K562 (cell line): ENCODE results near the gene CACNG7. TPM values are rescaled to one million over a fixed set of nuclear protein-coding genes. Genes with fewer than 3 reads are reported as not detected.

Experiments used
- ATF7 ChIP-seq: fragments of 450-650 bp; IDR thresholded peaks from 2 replicates; pipeline ENCODE4 v1.7.1; 2014; ENCODE audit warnings: mild to moderate bottlenecking, moderate library complexity
- CBX2 ChIP-seq: fragments of 200-600 bp; sonication (generic); IDR thresholded peaks from one replicate; pipeline ENCODE4 v1.6.1; 2012; ENCODE audit warnings: mild to moderate bottlenecking, low read length, inconsistent platforms; ENCODE audit not compliant: insufficient read depth, poor library complexity, severe bottlenecking
- CC2D1A ChIP-seq: fragments of 450-650 bp; IDR thresholded peaks from 2 replicates; pipeline ENCODE4 v1.6.1; 2017; ENCODE audit warnings: mild to moderate bottlenecking
- CREM ChIP-seq: IDR thresholded peaks from 2 replicates; pipeline ENCODE4 v1.6.1; 2014; ENCODE audit warnings: antibody characterized with exemption, low read depth
- EZH2 ChIP-seq: IDR thresholded peaks from 2 replicates; pipeline ENCODE4 v1.6.1; 2012; ENCODE audit warnings: low read depth, mild to moderate bottlenecking, inconsistent platforms, low read length, borderline replicate concordance
- JUN ChIP-seq, 2 experiments: sonication (generic) in 1 of 2; formaldehyde crosslinking in 1 of 2; IDR thresholded peaks; 2 replicates each; pipeline versions ENCODE4 v1.6.1 to v1.8.0; 2012 to 2022; ENCODE audit warnings: borderline replicate concordance in 2 of 2, mild to moderate bottlenecking in 2 of 2, improper control_type of control experiment in 1 of 2, low read depth in 1 of 2, low read length in 1 of 2, missing genetic modification reagents in 1 of 2
- MEF2D ChIP-seq: conservative IDR thresholded peaks from 2 replicates; pipeline ENCODE4 v1.6.1; 2016; ENCODE audit warnings: low read depth, missing genetic modification characterization, missing compliant biosample characterization
- NCOA6 ChIP-seq: fragments of 450-650 bp; IDR thresholded peaks from 2 replicates; pipeline ENCODE4 v1.6.1; 2017; ENCODE audit warnings: mild to moderate bottlenecking
- NELFE ChIP-seq: IDR thresholded peaks from 2 replicates; pipeline ENCODE4 v1.6.1; 2011; ENCODE audit warnings: mild to moderate bottlenecking; ENCODE audit not compliant: insufficient read depth, insufficient read length
- NFE2 ChIP-seq: IDR thresholded peaks from 2 replicates; pipeline ENCODE4 v1.6.1; 2014; ENCODE audit warnings: antibody characterized with exemption, low read depth
- PHTF2 ChIP-seq: fragments of 250-450 bp; sonication (Bioruptor Pico); IDR thresholded peaks from 2 replicates; pipeline ENCODE4 v1.5.0; 2021; ENCODE audit warnings: mild to moderate bottlenecking
- POLR2H ChIP-seq: IDR thresholded peaks from 2 replicates; pipeline ENCODE4 v1.6.1; 2016; ENCODE audit warnings: missing genetic modification characterization, low read depth, mild to moderate bottlenecking, control low read depth, missing compliant biosample characterization, moderate library complexity
- PRMT5 ChIP-seq: sonication (generic); formaldehyde crosslinking; IDR thresholded peaks from 2 replicates; pipeline ENCODE4 v1.5.0; 2020; ENCODE audit warnings: missing genetic modification reagents
- SAFB ChIP-seq: fragments of 200-400 bp; formaldehyde crosslinking; IDR thresholded peaks from 2 replicates; pipeline ENCODE4 v1.6.1; 2017; ENCODE audit warnings: low read depth, low read length, borderline replicate concordance
- SP1 ChIP-seq: sonication (generic); formaldehyde crosslinking; IDR thresholded peaks from 2 replicates; pipeline ENCODE4 v1.8.1; 2022; ENCODE audit warnings: mild to moderate bottlenecking, missing genetic modification reagents
- STAT5B ChIP-seq: fragments of 250-450 bp; sonication (Bioruptor Pico); IDR thresholded peaks from 2 replicates; pipeline ENCODE4 v1.8.0; 2021; ENCODE audit warnings: mild to moderate bottlenecking, inconsistent platforms
- TGIF2 ChIP-seq: sonication (generic); formaldehyde crosslinking; IDR thresholded peaks from 2 replicates; pipeline ENCODE4 v1.8.1; 2022; ENCODE audit warnings: mild to moderate bottlenecking, missing genetic modification reagents, moderate library complexity
- ZNF57 ChIP-seq: fragments of 450-650 bp; formaldehyde crosslinking; IDR thresholded peaks from 2 replicates; pipeline ENCODE4 v1.4.0; 2020; ENCODE audit warnings: mild to moderate bottlenecking, moderate library complexity
- ZNF668 ChIP-seq: fragments of 250-450 bp; sonication (Bioruptor Pico); IDR thresholded peaks from 2 replicates; pipeline ENCODE4 v1.8.0; 2022; ENCODE audit warnings: mild to moderate bottlenecking, inconsistent platforms
- ZNF707 ChIP-seq: fragments of 250-450 bp; sonication (Bioruptor Pico); conservative IDR thresholded peaks from 2 replicates; pipeline ENCODE4 v1.8.0; 2022; ENCODE audit warnings: inconsistent platforms, mild to moderate bottlenecking, moderate library complexity
- ZNF75A ChIP-seq: fragments of 450-650 bp; formaldehyde crosslinking; IDR thresholded peaks from 2 replicates; pipeline ENCODE4 v1.4.0; 2020; ENCODE audit warnings: mild to moderate bottlenecking
- polyA plus RNA-seq, 8 experiments: library from polyadenylated mRNA; depleted of rRNA in 4 of 8; stranded (reverse) in 5 of 8; unstranded in 3 of 8; fragments of >200 nt; fragmentation: Nextera tagmentation in 2 of 8; fragmentation: Illumina TruSeq in 1 of 8; extraction: Ambion mirVana in 2 of 8; extraction: Trizol in 1 of 8; gene quantifications; 2 replicates each; pipeline versions ENCODE4 v1.2.1 to v1.2.3, GENCODE V29; 2011 to 2014; ENCODE audit warnings: inconsistent platforms in 1 of 8, missing spikeins in 1 of 8
- total RNA-seq, 7 experiments: library from RNA; depleted of rRNA in 6 of 7; stranded (reverse); fragments of >200 nt in 6 of 7; fragmentation: Illumina TruSeq in 2 of 7; extraction: Trizol in 2 of 7; gene quantifications; 2 replicates each; pipeline versions ENCODE4 v1.2.1 to v1.2.3, GENCODE V29; 2011 to 2021; ENCODE audit warnings: low replicate concordance in 1 of 7
- TF ChIP-seq, protein P1 (sequence below): fragments of 250-450 bp; sonication (Bioruptor Pico); IDR thresholded peaks from 2 replicates; pipeline ENCODE4 v1.8.0; 2022; ENCODE audit warnings: inconsistent platforms, mild to moderate bottlenecking, moderate library complexity, borderline replicate concordance
- TF ChIP-seq, protein P2 (sequence below): fragments of 450-650 bp; IDR thresholded peaks from 2 replicates; pipeline ENCODE4 v1.6.1; 2017; ENCODE audit warnings: antibody characterized with exemption, mild to moderate bottlenecking
- TF ChIP-seq, protein P3 (sequence below): sonication (generic); formaldehyde crosslinking; IDR thresholded peaks from 2 replicates; pipeline ENCODE4 v1.9.0; 2022; ENCODE audit warnings: mild to moderate bottlenecking, missing genetic modification reagents

CACNG7 gene
- total and polyA plus RNA-seq, 9 of the 15 experiments (the other 6 are each of a cell fraction or from before 2014, with no cell fraction given): not detected

DNA sequence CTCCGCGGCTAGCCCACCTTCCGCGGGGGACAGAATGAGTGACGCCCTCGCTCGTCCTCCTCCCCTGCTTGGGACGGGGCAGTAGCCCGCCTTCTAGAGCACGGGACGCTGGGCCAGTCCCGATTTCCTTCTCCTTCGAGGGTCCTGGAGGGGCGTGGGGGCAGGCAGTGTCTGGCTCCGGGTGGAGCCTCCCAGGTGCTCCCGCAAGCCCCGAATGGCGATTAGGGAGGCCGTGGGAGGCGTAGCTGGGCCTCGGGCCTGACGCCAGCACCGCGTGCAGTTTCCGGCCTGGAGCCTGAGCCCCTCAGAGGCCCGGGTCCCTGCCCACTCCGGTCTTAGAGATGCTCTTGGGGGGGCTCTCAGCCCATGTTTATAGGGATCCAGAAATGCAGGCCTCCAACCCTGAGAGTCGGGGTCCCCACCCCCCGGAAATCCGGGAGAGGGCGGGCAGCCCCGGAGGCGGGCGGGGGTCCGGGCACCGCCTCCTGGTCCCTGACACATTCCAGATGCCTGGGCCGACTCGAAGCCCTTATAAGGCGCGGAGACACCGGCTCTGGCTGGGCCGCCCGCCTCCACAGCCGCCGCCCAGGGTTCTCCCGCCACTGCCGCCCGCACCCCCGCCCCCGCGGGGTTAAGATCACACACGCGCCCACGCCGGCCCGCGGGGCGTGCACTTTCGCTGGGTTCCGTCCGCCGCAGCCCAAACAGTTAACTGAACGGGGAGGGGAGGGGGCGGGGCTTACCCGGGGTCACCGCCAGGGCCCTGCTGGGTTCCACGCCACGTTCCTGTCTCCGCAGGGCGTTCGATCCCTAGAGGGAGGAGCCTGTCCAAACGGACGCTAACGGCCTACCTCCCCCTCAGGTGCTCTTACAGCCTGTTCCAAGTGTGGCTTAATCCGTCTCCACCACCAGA, 39.9 kb upstream of the CACNG7 start (continued):
- TF ChIP-seq, protein P1, sequence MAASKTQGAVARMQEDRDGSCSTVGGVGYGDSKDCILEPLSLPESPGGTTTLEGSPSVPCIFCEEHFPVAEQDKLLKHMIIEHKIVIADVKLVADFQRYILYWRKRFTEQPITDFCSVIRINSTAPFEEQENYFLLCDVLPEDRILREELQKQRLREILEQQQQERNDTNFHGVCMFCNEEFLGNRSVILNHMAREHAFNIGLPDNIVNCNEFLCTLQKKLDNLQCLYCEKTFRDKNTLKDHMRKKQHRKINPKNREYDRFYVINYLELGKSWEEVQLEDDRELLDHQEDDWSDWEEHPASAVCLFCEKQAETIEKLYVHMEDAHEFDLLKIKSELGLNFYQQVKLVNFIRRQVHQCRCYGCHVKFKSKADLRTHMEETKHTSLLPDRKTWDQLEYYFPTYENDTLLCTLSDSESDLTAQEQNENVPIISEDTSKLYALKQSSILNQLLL: no peak
- TF ChIP-seq ZNF668: no peak
- TF ChIP-seq NFE2: no peak; the same call in 1 of the 2 replicates
- TF ChIP-seq NELFE: no peak
- peak; percentile 93 for TF ChIP-seq SAFB
- TF ChIP-seq ZNF707 (CRISPR knock-in tag): no peak
- peak; percentile 63; the same call in 1 of the 2 replicates for TF ChIP-seq TGIF2
- no peak for TF ChIP-seq STAT5B (CRISPR knock-in tag)
- no peak for TF ChIP-seq ZNF75A (CRISPR knock-in tag)
- peak; percentile 83 for TF ChIP-seq SP1 (CRISPR knock-in tag)
- no peak for TF ChIP-seq JUN (IDR thresholded peaks at IDR 0.05; ENCODE audit: borderline replicate concordance, low read depth, low read length)
- TF ChIP-seq JUN (CRISPR knock-in tag; IDR thresholded peaks at IDR 0.05; ENCODE audit: borderline replicate concordance): no peak
- TF ChIP-seq CREM: peak; percentile 67
- TF ChIP-seq, protein P2, sequence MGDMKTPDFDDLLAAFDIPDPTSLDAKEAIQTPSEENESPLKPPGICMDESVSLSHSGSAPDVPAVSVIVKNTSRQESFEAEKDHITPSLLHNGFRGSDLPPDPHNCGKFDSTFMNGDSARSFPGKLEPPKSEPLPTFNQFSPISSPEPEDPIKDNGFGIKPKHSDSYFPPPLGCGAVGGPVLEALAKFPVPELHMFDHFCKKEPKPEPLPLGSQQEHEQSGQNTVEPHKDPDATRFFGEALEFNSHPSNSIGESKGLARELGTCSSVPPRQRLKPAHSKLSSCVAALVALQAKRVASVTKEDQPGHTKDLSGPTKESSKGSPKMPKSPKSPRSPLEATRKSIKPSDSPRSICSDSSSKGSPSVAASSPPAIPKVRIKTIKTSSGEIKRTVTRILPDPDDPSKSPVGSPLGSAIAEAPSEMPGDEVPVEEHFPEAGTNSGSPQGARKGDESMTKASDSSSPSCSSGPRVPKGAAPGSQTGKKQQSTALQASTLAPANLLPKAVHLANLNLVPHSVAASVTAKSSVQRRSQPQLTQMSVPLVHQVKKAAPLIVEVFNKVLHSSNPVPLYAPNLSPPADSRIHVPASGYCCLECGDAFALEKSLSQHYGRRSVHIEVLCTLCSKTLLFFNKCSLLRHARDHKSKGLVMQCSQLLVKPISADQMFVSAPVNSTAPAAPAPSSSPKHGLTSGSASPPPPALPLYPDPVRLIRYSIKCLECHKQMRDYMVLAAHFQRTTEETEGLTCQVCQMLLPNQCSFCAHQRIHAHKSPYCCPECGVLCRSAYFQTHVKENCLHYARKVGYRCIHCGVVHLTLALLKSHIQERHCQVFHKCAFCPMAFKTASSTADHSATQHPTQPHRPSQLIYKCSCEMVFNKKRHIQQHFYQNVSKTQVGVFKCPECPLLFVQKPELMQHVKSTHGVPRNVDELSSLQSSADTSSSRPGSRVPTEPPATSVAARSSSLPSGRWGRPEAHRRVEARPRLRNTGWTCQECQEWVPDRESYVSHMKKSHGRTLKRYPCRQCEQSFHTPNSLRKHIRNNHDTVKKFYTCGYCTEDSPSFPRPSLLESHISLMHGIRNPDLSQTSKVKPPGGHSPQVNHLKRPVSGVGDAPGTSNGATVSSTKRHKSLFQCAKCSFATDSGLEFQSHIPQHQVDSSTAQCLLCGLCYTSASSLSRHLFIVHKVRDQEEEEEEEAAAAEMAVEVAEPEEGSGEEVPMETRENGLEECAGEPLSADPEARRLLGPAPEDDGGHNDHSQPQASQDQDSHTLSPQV: no peak
- TF ChIP-seq, protein P3, sequence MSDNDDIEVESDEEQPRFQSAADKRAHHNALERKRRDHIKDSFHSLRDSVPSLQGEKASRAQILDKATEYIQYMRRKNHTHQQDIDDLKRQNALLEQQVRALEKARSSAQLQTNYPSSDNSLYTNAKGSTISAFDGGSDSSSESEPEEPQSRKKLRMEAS (CRISPR knock-in tag): peak; percentile 84
- TF ChIP-seq ATF7: peak; percentile 66
- no peak for TF ChIP-seq PHTF2 (CRISPR knock-in tag)
- no peak for TF ChIP-seq PRMT5 (CRISPR knock-in tag)
- TF ChIP-seq NCOA6: no peak
- no peak for TF ChIP-seq CBX2
- no peak for TF ChIP-seq ZNF57
- TF ChIP-seq POLR2H: peak; percentile 27
- no peak for TF ChIP-seq CC2D1A
- TF ChIP-seq MEF2D (tag): no peak
- TF ChIP-seq EZH2: no peak
